Gastroesophageal sphincter (tissue), 3 donors: Measurements from ENCODE around the gene CES3.

ENCODE experiments used
- CTCF ChIP-seq, 4 experiments: fragments of 200-600 bp in 2 of 4; fragments of 450-650 bp in 2 of 4; sonication (generic) in 1 of 4; IDR thresholded peaks; one replicate each; pipeline ENCODE4 v1.5.1; 2017 to 2019; ENCODE audit warnings: antibody characterized with exemption in 4 of 4, mild to moderate bottlenecking in 2 of 4, moderate library complexity in 2 of 4
- EP300 ChIP-seq: sonication (generic); formaldehyde crosslinking; IDR thresholded peaks from one replicate; pipeline ENCODE4 v1.6.1; 2017; ENCODE audit warnings: antibody characterized with exemption, mild to moderate bottlenecking
- POLR2A ChIP-seq, 2 donors: fragments of 450-650 bp; IDR thresholded peaks; one replicate each; pipeline ENCODE4 v1.6.1; 2017; ENCODE audit warnings: antibody characterized with exemption in 2 of 2, mild to moderate bottlenecking in 2 of 2, moderate library complexity in 1 of 2

GRCh38 chr16:66945939-66946338 is 15.1 kb upstream of the CES3 start:
- no peak for TF ChIP-seq POLR2A (IDR thresholded peaks at IDR 0.05)
- TF ChIP-seq EP300 = no peak
- TF ChIP-seq CTCF (IDR thresholded peaks at IDR 0.05) = no peak
